Esophagus muscularis mucosa (tissue), 4 donors: ENCODE results near the gene CLTC.

Experiments
- CTCF ChIP-seq, 3 experiments: fragments of 200-600 bp in 2 of 3; fragments of 450-650 bp in 1 of 3; sonication (generic) in 2 of 3; IDR thresholded peaks; one replicate each; pipeline ENCODE4 v1.5.1; 2017 to 2019; ENCODE audit warnings: antibody characterized with exemption in 3 of 3, mild to moderate bottlenecking in 2 of 3, moderate library complexity in 1 of 3
- EP300 ChIP-seq: sonication (generic); formaldehyde crosslinking; IDR thresholded peaks from one replicate; pipeline ENCODE4 v1.6.1; 2017; ENCODE audit warnings: antibody characterized with exemption
- POLR2AphosphoS5 ChIP-seq, 2 donors: sonication (generic); formaldehyde crosslinking; IDR thresholded peaks; one replicate each; pipeline ENCODE4 v1.6.1; 2017; ENCODE audit warnings: antibody characterized with exemption in 2 of 2

GRCh38 chr17:59733697-59734096 is 114.0 kb downstream of the CLTC start:
- TF ChIP-seq CTCF (IDR thresholded peaks at IDR 0.05) (no peak), POLR2AphosphoS5 (IDR thresholded peaks at IDR 0.05) (no peak), EP300 (no peak)
